Stimulated activated CD4-positive, alpha-beta T cell treated with anti-CD3 and anti-CD28 coated beads, Interleukin-15, amount 100 ng/mL, for 24 hours (primary cell): ENCODE data around the gene RPE65.
"Not testable (repeated sequence)": the region's sequence is repeated elsewhere in the genome, so short reads cannot be mapped to it uniquely, and the experiment has no call there.

ENCODE experiments used
- DNase-seq: peaks from one replicate; pipeline ENCODE4 v3.0.0-alpha.2; 2020

Gene RPE65

GRCh38 chr1:68448365-68448764 is 1.4 kb downstream of the RPE65 start:
- no peak for DNase-seq

GRCh38 chr1:68445709-68446108 is 4.0 kb downstream of the RPE65 start:
- DNase-seq, result no peak

DNA sequence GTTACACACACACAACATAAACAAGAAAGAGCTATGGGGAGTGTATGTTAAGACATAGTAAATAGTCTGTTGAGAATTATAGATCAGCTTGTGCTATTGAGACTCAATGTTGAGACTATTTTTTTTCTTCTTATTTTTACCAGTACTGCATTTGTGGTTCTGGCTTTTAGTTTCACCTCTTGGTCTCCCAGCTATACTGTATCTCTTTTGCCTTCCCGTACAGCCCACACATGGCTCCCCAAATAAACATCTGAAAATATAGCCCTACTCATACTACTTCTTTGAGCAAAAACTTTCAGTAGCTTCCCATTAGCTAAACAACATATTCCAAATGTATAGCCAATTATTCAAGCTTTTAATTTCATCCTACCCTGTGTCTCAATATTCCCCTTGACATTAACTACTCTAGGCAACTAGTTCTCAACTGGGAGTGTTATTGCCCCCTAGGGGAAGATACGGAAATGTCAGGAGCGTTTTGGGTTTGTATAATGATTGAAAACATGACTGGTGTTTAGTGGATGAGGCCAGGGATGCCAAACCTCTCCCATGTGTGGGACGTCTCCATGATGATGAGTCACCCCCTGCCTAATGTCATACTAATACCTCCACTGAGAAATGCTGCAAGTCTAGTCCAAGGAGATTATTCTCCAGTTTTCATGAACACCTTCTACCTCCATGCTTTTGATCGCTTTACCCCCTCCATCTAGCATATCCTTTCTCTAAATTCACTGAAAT is 6.8 kb downstream of the RPE65 start:
- peak; percentile 16 for DNase-seq

DNA sequence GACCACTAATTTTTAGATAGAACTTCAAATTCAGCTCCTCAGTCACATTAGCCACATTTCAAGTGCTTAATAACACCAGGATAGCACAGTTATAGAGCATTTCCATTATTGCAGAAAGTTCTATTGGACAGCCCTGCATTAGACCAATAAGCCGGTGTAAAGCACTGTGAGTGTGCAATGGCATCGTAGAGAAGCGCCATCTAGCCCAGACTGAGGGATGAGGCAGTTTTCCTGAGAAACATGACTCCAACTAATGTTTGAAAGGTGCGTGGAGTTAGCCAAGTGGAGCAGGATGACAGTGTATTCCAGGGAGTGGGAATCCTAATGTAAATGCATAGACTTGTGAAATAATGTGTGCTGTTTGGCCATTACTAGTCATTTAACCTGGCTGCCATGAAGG is 7.7 kb downstream of the RPE65 start:
- no peak for DNase-seq

DNA sequence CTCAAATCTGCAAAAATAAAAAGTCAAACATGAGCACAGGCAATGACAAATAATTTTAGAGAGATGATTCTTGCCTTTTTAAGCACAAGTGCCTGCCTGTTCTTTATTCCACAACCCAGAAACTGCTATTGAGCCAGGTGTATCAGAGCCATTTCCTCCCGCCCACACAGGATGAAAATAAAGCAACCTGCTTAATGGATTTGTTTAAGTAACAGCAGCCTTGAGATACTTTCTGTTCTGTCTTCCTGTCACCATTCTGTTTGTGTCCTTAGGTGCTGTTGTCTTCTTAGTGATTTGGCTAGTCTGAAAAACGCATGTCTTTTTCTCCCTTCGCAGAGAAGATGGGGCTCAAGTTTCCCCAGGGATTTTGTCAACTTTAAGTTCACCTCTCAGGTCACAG is 11.4 kb downstream of the RPE65 start:
- DNase-seq, result no peak

DNA sequence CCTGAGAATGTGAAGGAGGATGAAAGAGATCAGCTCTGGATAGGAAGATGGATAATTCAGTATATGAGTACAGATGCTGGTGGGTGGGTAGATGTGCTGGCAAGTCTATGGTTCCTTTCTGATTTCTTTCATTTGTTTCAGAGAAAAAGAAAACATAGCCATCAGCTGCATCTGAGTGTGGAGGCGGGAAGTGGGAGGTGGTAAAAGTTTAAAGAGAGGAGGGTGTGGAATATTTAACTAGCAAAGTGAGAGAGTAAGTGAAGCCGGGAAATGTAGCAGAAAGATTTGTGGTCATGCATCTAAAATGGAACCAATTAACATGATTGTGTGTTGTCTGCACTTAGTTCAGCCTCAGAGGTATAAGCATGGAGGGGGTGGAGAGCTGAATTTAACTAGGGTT is 16.4 kb downstream of the RPE65 start:
- DNase-seq, result no peak

DNA sequence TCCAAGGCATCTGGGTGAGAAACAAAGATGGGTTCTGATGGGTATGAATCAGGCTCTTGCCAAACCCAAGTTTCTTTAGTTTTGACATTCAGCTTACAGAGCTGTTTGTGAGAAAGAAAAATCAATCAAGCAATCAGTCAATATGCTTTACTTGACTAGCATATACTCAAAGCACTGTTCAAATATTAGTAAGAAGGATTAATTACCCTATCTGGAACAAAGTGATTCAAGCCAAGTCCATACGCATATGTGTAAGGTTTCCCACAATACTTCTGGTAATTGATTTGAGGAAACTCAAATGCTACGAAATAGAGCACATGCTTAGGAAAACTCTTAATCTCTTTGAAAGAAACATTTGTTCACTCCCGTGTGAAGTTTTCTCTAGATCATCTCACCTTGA is 18.7 kb downstream of the RPE65 start:
- DNase-seq, result no peak

DNA sequence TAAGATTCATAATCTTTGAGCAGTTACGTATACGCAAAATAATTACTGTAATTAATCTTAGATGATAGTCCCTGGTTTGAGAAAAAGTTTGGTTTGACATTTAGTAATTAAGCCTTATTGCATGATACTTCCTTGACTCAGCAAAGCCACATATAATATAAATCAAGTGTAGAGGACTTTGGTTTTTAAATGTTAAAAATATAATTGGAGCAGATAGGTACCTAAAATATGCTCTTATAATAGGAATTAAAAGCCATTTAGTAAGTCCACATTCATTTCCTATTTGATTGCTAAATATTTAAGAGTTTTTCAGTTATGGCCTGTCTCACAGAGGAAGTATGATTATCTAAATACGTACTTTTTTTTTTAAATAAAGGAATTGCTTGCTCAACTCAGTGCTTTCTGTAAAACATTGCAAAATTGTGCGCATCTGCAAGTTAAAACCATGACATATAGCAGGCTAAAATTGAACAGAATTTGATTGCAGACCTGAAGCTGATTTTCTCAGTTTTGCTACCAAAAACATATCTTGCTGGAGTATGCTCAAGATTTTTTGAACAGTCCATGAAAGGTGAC is 20.4 kb downstream of the RPE65 start:
- no peak for DNase-seq

DNA sequence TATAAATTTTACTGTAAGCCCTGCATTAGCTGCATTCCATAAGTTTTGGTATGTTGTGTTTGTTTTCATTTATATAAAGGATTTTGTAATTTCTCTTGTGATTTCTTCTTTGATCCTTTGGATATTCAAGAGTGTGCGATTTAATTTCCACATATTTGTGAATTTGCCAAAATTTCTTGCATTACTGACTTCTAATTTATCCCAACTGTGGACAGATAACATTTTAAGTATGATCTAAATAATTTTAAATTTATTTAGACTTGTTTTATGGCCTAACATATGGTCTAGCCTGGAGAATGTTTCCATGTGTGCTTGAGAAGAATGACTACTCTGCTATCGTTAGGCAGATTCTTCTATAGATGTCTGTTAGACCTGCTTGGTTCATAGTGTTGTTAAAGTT is 23.2 kb downstream of the RPE65 start:
- no peak for DNase-seq

GRCh38 chr1:68421350-68421749 is 28.4 kb downstream of the RPE65 start:
- no peak for DNase-seq

DNA sequence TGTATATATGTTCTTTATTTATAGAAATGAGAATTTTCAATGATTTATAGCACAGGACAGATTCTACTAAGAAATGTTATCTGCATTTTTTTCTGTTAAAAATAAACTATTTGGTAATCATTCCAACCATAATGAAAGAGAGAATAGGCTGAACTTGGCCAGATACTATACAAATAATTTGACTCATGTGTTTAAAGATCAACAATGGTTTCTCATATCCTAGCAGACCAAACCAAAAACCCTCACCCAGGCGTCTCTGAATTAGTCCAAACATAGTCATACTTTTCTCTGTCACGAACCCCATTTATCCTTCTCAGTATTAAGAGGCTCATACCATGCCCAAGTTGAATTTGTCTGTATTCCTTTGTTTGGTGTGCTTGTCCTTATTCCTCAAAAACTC is 40.3 kb downstream of the RPE65 start:
- DNase-seq, result no peak

DNA sequence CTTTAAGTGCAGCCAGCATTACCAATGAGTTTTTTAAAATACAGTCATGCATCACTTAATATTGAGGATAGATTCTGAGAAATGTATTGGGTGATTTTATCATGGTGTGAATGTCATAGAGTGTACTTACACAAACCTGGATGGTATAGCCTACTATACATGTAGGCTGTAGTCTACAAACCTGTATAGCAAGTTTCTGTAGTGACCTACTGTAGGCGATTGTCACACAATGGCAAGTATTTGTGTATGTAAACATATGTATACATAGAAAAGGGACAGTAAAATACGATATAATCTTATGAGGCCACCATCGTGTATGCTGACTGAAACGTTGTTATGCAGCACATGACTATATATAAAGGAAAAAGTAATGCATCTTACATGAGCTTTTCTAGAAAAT is 48.2 kb downstream of the RPE65 start:
- no peak for DNase-seq

DNA sequence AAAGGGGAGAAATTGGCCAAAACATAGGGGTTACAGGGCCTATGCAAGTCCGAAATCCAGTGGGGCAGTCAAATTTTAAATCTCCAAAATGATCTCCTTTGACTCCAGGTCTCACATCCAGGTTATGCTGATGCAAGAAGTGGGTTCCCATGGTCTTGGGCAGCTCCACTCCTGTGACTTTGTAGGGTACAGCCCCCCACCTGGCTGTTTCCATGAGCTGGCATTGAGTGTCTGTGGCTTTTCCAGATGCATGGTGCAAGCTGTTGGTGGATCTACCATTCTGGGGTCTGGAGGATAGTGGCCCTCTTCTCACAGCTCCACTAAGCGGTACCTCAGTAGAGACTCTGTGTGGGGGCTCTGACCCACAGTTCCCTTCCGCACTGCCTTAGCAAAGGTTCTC is 54.2 kb downstream of the RPE65 start:
- DNase-seq, result not testable (repeated sequence)

DNA sequence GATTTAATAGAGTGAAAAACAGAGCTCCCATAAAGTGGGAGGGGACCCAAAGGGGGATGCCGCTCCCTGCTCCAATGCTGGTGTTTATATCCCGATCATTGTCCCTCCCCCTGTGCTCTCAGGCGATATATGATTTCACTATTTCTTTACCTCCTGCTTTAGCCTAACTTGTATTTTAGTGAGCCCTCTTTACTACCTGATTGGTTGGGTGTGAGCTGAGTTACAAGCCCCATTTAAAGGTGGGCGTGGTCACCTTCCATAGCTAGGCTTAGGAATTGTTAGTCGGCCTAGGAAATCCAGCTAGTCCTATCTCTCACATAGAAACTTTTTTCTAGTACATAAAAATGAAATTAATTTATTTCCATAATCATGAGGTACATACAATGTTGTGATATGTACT is 57.3 kb downstream of the RPE65 start:
- not testable (repeated sequence) for DNase-seq

GRCh38 chr1:68385798-68386524 is 63.8 kb downstream of the RPE65 start:
- DNase-seq, result not testable (repeated sequence)

- DNase-seq, result no peak
Measured at GRCh38 chr1:68384872-68385411, 64.8 kb downstream of the RPE65 start.

- no peak for DNase-seq
Measured at GRCh38 chr1:68384321-68384813, 65.4 kb downstream of the RPE65 start.

GRCh38 chr1:68383092-68383491 is 66.7 kb downstream of the RPE65 start:
- no peak for DNase-seq

GRCh38 chr1:68379085-68379478 is 70.7 kb downstream of the RPE65 start:
- no peak for DNase-seq
